Activated T-helper 2 cell treated with anti-CD3 and anti-CD28 coated beads, Interferon-gamma antibody, Interleukin-2, Interleukin-4, amounts not matched to agents 10 μg/mL and 5 μg/mL and 100 μg/mL, durations not matched to agents 14 hours and 24 hours and 36 hours (primary cell): ENCODE measurements around the gene MITF. TPM values are rescaled to one million over a fixed set of nuclear protein-coding genes. Genes with fewer than 3 reads are reported as not detected.
A peak's percentile ranks its signal among the peaks of the same experiment; 100 is the strongest.

Source experiments
- DNase-seq: peaks from one replicate; pipeline ENCODE4 v3.0.0; 2021; ENCODE audit warnings: low spot score
- H3K27ac Mint-ChIP-seq: one replicate; pipeline ENCODE4 v1.8.0; 2021; ENCODE audit warnings: mixed read lengths
- H3K27me3 Mint-ChIP-seq: one replicate; pipeline ENCODE4 v1.8.0; 2021; ENCODE audit warnings: low read depth, mixed read lengths
- H3K36me3 Mint-ChIP-seq: one replicate; pipeline ENCODE4 v1.8.0; 2021; ENCODE audit warnings: low read depth, mixed read lengths
- H3K4me1 Mint-ChIP-seq: one replicate; pipeline ENCODE4 v1.8.0; 2021; ENCODE audit warnings: low read depth, mixed read lengths
- H3K4me3 Mint-ChIP-seq: one replicate; pipeline ENCODE4 v1.8.0; 2021; ENCODE audit warnings: low read depth, mild to moderate bottlenecking, moderate library complexity, mixed read lengths
- H3K9me3 Mint-ChIP-seq: one replicate; pipeline ENCODE4 v1.8.0; 2021; ENCODE audit warnings: mixed read lengths
- intact Hi-C: fragments of 100-400 bp; cut with micrococcal nuclease; formaldehyde crosslinking; loops from one replicate; pipeline ENCODE4 v1.15.1; 2023
- total RNA-seq: library from RNA; stranded (reverse); gene quantifications from 2 replicates; pipeline ENCODE4 v1.2.3, GENCODE V29; 2022

The MITF gene
- total RNA-seq: 0.07 and 0.28 TPM in 2 replicates

DNA sequence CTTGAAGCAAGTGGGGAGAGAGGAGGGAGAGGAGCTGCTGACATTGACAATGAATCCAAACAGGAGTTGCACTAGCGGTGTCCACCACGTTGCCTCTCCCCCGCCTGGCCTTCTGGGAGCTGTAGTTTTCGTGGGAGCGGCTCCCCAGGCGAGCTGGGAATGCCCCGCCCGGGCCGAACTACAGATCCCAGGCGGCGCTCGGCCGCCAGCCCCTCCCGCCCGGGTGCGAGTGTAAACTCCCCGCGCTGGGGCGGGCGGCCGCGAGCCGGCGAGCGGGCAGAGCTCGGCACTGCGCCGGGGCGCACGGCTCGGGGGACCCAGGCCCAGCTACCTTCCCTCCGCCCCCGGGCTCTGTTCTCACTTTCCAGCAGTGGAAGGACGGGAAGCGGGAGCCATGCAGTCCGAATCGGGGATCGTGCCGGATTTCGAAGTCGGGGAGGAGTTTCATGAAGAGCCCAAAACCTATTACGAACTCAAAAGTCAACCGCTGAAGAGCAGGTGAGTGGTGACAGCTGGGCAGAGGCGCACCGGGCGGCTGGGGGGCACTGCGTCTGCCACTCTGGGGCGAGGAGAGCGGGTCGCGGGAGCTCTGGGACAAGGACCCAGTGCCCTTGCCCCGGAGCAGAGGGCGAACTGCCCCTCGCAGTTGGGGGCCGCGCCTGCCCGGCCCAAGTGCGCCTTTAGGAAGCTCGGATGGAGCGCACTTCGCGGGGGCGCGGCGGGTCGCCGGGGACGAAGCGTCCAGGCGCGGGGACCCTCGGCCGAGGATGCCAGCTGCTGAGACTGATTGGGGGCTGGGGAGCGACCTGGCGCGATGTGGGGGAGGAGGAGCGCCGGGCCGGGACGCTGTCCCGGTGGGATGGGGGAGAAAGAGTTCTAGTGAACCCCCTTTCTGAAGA is at the start of gene MITF:
MITF (plus strand) TSS at position 261 of the 899 bp plus-strand sequence; CDS start at position 395, 134 bp downstream.
- H3K27ac Mint-ChIP-seq: no peak within 1 kb of the TSS

GRCh38 chr3:69691860-69692259 is 47.4 kb upstream of the MITF start:
- no peak for DNase-seq
- Mint-ChIP-seq H3K27me3 (no peaks in the 10 kb centered on the region), H3K27ac (no peak overlapping the region), H3K4me3 (no peak overlapping the region), H3K4me1 (no peaks in the 10 kb centered on the region), H3K36me3 (no peaks in the 10 kb centered on the region), H3K9me3 (no peaks in the 10 kb centered on the region)
- intact Hi-C loops: no loop called here

More for the DNA sequence above, at the start of gene MITF:
- peak; percentile 33 for DNase-seq
- Mint-ChIP-seq H3K4me1 (peaks cover 7% of the 10 kb centered on the region), H3K36me3 (no peaks in the 10 kb centered on the region), H3K27me3 (peaks cover 52% of the 10 kb centered on the region), H3K4me3 (peak within 1 kb of the TSS; percentile 73), H3K9me3 (no peaks in the 10 kb centered on the region)
- intact Hi-C loops: no loop called here

DNA sequence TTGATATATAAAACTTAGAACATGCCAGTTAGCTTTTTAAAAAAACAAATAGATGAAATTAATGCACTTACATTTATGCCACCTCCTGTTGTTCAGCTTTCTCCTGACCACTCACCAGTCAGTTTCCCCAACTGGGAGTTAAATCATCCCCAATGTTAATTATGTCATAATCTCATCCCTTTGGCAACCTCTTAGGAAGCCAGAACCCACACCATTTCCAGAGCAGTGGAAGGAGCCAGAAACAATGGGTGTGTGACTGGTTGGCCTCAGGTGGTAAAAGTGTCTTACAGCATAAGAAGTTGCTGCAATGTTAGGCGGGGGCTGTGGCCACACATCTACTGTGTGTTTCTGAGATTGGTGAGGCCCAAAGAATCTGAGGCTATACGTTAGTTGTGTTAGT is 46.5 kb upstream of the MITF start:
- no peak for DNase-seq
- no peak overlapping the region for H3K27ac Mint-ChIP-seq
- no peaks in the 10 kb centered on the region for H3K4me1 Mint-ChIP-seq
- H3K27me3 Mint-ChIP-seq: no peaks in the 10 kb centered on the region
- no peak overlapping the region for H3K4me3 Mint-ChIP-seq
- H3K9me3 Mint-ChIP-seq: no peaks in the 10 kb centered on the region
- H3K36me3 Mint-ChIP-seq: no peaks in the 10 kb centered on the region
- intact Hi-C loops: no loop called here

DNA sequence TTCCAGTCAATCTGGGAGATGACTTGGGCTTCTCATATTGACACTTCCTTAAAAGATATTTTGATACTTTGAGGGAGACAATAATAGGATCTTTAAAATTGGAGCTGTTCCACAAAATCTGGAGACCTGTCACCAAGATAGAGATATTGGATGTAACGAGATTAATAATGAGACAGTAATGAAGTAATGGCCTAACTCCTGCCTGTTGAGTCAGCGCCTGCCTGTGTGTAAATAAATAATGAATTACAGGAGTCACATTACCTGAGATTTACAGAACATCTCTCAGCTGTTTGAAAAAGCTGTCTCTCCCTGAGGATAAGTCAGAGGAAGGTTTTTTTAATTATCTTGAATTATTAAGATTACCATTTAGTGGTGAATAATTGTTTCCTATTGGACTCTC is 43.8 kb upstream of the MITF start:
- Mint-ChIP-seq H3K27me3 (no peaks in the 10 kb centered on the region), H3K9me3 (no peaks in the 10 kb centered on the region), H3K27ac (no peak overlapping the region), H3K4me3 (no peak overlapping the region), H3K36me3 (no peaks in the 10 kb centered on the region), H3K4me1 (no peaks in the 10 kb centered on the region)
- DNase-seq: no peak
- intact Hi-C loops: no loop called here

DNA sequence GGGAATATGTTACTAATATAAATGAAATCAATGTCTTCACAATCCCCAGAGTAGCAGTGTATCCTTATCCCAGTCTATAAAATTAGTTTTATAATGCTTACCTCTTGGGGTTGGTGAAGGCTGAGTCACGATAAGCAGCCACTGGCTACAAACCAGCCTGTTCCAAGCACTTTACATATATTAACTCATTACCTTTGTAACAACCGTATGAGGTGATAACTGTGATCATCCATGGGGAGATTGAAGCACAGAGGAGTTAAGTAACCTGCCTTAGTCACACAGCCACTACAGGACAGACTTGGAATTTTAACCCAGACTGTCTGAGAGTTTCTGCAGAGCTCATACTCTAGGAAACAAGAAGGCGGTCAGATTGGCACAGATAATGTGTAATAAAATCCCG is 43.3 kb upstream of the MITF start:
- Mint-ChIP-seq H3K27me3 (no peaks in the 10 kb centered on the region), H3K27ac (no peak overlapping the region), H3K4me1 (no peaks in the 10 kb centered on the region), H3K9me3 (no peaks in the 10 kb centered on the region), H3K4me3 (no peak overlapping the region), H3K36me3 (no peaks in the 10 kb centered on the region)
- DNase-seq: no peak
- intact Hi-C loops: no loop called here

GRCh38 chr3:69696367-69696766 is 42.9 kb upstream of the MITF start:
- no peaks in the 10 kb centered on the region for H3K4me1 Mint-ChIP-seq
- no peaks in the 10 kb centered on the region for H3K9me3 Mint-ChIP-seq
- H3K4me3 Mint-ChIP-seq: no peak overlapping the region
- H3K27me3 Mint-ChIP-seq: no peaks in the 10 kb centered on the region
- no peaks in the 10 kb centered on the region for H3K36me3 Mint-ChIP-seq
- no peak for DNase-seq
- H3K27ac Mint-ChIP-seq: no peak overlapping the region
- intact Hi-C loops: no loop called here

DNA sequence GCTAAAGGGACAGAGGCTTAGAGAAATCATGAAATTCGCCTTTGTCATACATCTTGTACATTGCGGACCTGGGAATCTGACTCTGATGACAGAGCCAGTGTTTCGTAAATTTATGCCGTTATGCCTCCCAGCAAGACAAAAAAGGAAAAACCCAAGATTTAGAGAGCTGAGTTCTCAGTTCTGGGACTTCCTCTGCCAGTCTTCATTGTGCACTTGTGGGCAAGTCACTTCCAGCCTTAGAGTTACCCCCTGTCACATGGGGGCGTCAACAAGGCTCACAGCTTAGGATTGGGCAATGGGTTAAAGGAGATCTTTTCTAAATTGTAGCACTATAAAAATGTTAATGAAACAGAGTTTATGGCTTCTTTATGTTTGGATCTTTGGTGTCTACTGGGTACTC is 41.9 kb upstream of the MITF start:
- Mint-ChIP-seq H3K4me1 (no peaks in the 10 kb centered on the region), H3K36me3 (no peaks in the 10 kb centered on the region), H3K9me3 (no peaks in the 10 kb centered on the region), H3K27me3 (no peaks in the 10 kb centered on the region), H3K27ac (no peak overlapping the region), H3K4me3 (no peak overlapping the region)
- intact Hi-C loops: no loop called here
- no peak for DNase-seq

GRCh38 chr3:69698728-69699127 is 40.5 kb upstream of the MITF start:
- no peaks in the 10 kb centered on the region for H3K9me3 Mint-ChIP-seq
- no peak for DNase-seq
- no peak overlapping the region for H3K4me3 Mint-ChIP-seq
- no peak overlapping the region for H3K27ac Mint-ChIP-seq
- H3K27me3 Mint-ChIP-seq: no peaks in the 10 kb centered on the region
- intact Hi-C loops: no loop called here
- H3K36me3 Mint-ChIP-seq: no peaks in the 10 kb centered on the region
- no peaks in the 10 kb centered on the region for H3K4me1 Mint-ChIP-seq

DNA sequence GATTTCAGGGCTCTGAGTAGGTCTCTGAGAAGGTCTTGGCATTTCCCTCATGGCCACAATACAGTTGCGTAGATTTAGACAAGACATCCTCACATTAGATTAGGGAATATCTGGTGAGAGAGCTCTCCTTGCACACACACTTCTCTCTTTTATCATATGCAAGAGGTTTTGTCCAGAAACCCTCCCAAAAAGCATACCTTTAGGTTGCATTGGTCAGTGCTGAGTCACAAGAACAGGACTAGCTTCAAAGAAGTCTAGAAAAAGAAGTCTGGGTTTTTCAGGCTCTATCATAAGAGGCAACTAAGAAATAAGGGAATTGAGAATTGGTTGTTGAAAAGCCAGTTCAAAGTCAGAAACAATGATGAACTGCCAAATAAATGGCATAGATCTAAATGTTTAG is 40.1 kb upstream of the MITF start:
- H3K36me3 Mint-ChIP-seq: no peaks in the 10 kb centered on the region
- intact Hi-C loops: no loop called here
- no peaks in the 10 kb centered on the region for H3K27me3 Mint-ChIP-seq
- DNase-seq: no peak
- H3K4me3 Mint-ChIP-seq: no peak overlapping the region
- no peaks in the 10 kb centered on the region for H3K9me3 Mint-ChIP-seq
- H3K27ac Mint-ChIP-seq: no peak overlapping the region
- no peaks in the 10 kb centered on the region for H3K4me1 Mint-ChIP-seq

- no peaks in the 10 kb centered on the region for H3K4me1 Mint-ChIP-seq
- no peak overlapping the region for H3K27ac Mint-ChIP-seq
- intact Hi-C loops: no loop called here
- H3K27me3 Mint-ChIP-seq: no peaks in the 10 kb centered on the region
- H3K36me3 Mint-ChIP-seq: no peaks in the 10 kb centered on the region
- H3K9me3 Mint-ChIP-seq: no peaks in the 10 kb centered on the region
- no peak overlapping the region for H3K4me3 Mint-ChIP-seq
- DNase-seq: no peak
These were observed 38.3 kb upstream of the MITF start for GRCh38 chr3:69700949-69701348.

DNA sequence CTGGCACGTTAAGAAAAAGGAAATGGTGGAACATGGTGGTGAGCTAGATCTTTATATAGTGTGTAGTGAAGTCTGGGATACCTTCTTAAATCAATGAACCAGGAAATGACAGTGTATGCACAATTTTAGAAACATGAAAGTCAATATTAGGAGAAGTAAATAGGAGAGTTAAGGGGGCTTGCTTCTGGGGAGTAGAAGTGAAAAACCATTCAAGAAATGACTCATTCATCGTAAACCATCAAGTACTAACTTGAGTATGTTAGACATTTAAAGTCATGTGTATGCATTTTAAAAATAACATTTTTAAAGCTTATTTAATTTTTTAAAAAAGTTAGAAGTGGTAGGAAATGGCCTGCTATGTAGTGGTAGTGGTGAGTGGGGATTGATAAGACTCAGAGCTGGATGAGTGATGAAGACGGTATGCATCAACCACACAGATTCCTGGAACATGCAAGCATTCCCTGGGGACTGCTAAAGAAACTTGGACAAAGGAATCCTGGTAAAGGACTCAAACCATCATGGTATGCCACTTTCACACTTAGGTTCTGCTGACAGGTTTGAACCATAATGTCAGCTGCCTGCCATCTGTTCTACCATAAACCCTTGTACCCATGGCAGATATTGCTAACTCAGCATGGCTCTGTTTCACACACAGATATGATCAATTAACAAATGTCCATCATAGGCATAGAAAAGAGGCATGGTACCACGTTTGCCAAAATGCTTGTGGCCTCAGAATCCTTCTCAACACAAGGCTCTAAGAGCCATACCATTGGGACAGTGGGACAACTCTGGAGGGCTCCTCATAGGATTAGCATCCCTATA is 28.9 kb upstream of the MITF start:
- Mint-ChIP-seq H3K4me3 (no peak overlapping the region), H3K27ac (no peak overlapping the region), H3K9me3 (no peaks in the 10 kb centered on the region), H3K4me1 (no peaks in the 10 kb centered on the region), H3K36me3 (no peaks in the 10 kb centered on the region), H3K27me3 (no peaks in the 10 kb centered on the region)
- no peak for DNase-seq
- intact Hi-C loops: no loop called here

- DNase-seq: no peak
- no peaks in the 10 kb centered on the region for H3K4me1 Mint-ChIP-seq
- no peaks in the 10 kb centered on the region for H3K9me3 Mint-ChIP-seq
- H3K36me3 Mint-ChIP-seq: no peaks in the 10 kb centered on the region
- H3K27me3 Mint-ChIP-seq: no peaks in the 10 kb centered on the region
- intact Hi-C loops: no loop called here
- no peak overlapping the region for H3K4me3 Mint-ChIP-seq
- H3K27ac Mint-ChIP-seq: no peak overlapping the region
These were observed 27.0 kb upstream of the MITF start for GRCh38 chr3:69712269-69712668.

DNA sequence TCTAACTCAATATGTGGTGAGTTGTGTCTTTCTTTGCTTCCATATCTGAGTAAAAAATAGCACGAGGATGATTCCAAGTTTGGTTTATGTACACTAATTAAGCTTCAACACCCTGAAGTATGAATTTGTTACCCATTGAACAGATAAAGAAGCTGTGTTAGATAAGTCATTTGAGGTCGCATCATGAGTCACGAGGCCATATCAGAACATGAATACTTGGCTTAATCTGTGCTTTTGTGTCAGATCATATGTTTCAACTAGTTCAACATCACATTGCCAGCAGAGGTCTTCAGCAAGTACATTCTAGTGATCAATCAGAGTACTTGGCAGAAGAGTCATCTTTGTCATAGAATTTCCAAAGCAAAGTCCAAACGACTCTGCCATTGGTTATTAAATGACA is 26.3 kb upstream of the MITF start:
- no peaks in the 10 kb centered on the region for H3K27me3 Mint-ChIP-seq

More for the DNA sequence above, 26.3 kb upstream of the MITF start:
- DNase-seq: no peak
- Mint-ChIP-seq H3K4me3 (no peak overlapping the region), H3K36me3 (no peaks in the 10 kb centered on the region), H3K27ac (no peak overlapping the region), H3K9me3 (no peaks in the 10 kb centered on the region), H3K4me1 (no peaks in the 10 kb centered on the region)
- intact Hi-C loops: no loop called here
